DMS153 treated with DMSO at 0.1 percent for 48 hours (cell line): Measurements from ENCODE around the gene PSMD2.
"Not testable (repeated sequence)": the region's sequence is repeated elsewhere in the genome, so short reads cannot be mapped to it uniquely, and the experiment has no call there.

Experiments used
- DNase-seq: peaks from one replicate; lab custom pipeline; 2025; ENCODE audit not compliant: unreplicated experiment; lab: John Stamatoyannopoulos, UW

Gene PSMD2

GRCh38 chr3:184337981-184338380, 38.9 kb downstream of the PSMD2 start:
- no peak for DNase-seq

- DNase-seq: peak; percentile 91
These were observed 39.5 kb downstream of the PSMD2 start for GRCh38 chr3:184338511-184338945.

GRCh38 chr3:184339001-184339400, 40.0 kb downstream of the PSMD2 start:
- peak; percentile 44 for DNase-seq

DNA sequence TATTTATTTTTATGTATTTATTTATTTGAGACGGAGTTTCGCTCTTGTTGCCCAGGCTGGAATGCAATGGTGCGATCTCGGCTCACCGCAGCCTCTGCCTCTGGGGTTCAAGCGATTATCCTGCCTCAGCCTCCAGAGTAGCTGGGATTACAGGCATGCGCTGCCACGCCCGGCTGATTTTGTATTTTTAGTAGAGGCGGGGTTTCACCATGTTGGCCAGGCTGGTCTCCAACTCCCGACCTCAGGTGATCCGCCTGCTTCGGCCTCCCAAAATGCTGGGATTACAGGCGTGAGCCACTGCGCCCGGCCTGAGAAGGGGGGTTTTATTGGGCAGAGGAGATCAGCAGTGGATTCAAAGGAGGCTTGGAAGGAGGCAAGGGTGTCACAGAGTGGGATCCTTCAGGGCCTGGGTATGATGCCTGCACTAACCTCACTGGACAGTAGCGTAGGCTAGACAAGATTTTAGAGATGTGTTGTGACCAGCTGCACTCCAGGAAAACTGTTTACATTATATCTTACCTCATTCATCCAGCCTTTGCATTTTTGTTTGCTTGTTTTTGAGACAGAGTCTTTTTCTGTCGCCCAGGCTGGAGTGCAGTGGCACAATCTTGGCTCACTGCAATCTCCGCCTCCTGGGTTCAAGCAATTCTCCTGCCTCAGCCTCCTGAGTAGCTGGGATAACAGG, 40.6 kb downstream of the PSMD2 start:
- not testable (repeated sequence) for DNase-seq

DNA sequence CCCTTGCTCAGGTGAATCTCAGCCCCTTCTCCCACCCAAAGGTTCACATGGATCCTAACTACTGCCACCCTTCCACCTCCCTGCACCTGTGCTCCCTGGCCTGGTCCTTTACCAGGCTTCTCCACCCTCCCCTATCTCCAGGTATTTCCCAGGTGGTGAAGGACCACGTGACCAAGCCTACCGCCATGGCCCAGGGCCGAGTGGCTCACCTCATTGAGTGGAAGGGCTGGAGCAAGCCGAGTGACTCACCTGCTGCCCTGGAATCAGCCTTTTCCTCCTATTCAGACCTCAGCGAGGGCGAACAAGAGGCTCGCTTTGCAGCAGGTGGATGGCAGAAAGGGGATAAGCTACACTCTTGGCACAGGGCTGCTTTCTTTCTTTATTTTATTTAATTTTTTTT, 42.9 kb downstream of the PSMD2 start:
- DNase-seq: no peak

GRCh38 chr3:184343200-184343876, 44.3 kb downstream of the PSMD2 start:
- no peak for DNase-seq

DNA sequence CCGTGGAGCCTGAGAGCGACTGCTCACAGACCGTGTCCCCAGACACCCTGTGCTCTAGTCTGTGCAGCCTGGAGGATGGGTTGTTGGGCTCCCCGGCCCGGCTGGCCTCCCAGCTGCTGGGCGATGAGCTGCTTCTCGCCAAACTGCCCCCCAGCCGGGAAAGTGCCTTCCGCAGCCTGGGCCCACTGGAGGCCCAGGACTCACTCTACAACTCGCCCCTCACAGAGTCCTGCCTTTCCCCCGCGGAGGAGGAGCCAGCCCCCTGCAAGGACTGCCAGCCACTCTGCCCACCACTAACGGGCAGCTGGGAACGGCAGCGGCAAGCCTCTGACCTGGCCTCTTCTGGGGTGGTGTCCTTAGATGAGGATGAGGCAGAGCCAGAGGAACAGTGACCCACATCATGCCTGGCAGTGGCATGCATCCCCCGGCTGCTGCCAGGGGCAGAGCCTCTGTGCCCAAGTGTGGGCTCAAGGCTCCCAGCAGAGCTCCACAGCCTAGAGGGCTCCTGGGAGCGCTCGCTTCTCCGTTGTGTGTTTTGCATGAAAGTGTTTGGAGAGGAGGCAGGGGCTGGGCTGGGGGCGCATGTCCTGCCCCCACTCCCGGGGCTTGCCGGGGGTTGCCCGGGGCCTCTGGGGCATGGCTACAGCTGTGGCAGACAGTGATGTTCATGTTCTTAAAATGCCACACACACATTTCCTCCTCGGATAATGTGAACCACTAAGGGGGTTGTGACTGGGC, 45.7 kb downstream of the PSMD2 start:
- no peak for DNase-seq

DNA sequence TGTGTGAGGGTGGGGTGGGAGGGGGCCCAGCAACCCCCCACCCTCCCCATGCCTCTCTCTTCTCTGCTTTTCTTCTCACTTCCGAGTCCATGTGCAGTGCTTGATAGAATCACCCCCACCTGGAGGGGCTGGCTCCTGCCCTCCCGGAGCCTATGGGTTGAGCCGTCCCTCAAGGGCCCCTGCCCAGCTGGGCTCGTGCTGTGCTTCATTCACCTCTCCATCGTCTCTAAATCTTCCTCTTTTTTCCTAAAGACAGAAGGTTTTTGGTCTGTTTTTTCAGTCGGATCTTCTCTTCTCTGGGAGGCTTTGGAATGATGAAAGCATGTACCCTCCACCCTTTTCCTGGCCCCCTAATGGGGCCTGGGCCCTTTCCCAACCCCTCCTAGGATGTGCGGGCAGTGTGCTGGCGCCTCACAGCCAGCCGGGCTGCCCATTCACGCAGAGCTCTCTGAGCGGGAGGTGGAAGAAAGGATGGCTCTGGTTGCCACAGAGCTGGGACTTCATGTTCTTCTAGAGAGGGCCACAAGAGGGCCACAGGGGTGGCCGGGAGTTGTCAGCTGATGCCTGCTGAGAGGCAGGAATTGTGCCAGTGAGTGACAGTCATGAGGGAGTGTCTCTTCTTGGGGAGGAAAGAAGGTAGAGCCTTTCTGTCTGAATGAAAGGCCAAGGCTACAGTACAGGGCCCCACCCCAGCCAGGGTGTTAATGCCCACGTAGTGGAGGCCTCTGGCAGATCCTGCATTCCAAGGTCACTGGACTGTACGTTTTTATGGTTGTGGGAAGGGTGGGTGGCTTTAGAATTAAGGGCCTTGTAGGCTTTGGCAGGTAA, 46.5 kb downstream of the PSMD2 start:
- peak; percentile 34 for DNase-seq

DNA sequence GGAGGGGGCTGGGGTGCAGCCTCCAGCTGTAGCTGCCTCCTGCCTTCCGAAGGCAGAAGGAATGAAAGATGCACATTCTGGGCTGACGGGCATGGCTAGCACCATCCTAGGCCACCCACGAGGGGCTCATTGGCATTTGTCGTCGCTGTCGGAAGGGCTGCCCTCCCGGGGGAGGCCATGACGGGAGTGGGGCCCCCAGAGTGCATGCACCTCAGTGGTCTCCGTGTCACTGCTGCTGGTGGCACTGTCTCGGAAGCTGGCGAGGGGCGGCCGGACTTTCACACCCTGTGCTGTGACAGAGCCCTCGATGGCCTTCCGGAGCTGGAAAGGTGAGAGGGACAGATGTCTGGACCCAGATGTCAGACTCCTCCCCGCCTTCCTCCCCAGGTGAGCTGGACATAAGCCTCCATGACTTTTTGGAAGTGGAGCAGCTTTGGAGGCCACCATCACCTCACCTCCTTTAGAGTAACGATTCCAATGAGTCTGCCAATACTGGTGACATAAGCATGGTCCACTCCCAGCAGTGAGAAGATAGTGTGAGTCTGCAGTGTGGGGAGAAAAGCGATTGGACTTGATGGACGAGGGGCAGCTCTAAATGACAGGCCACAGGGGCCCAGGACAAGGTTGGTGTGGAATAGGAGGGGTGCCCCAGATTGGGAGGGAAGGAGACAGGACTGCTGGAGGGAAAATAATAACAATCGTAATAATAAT, 47.6 kb downstream of the PSMD2 start:
- DNase-seq: no peak

GRCh38 chr3:184347321-184348056, 48.4 kb downstream of the PSMD2 start:
- no peak for DNase-seq

DNA sequence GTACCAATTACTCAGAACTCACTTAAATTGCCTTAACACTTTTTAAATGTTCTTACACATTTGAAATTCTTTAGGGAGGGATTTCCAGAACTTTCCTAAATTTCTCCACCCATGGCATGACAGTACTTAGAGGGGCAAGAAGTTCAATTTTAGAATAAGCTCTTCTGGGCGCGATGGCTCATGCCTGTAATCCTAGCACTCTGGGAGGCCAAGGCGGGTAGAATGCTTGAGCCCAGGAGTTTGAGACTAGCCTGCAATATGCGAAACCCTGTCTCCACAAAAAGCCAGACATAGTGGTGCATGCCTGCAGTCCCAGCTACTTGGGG, 49.0 kb downstream of the PSMD2 start:
- no peak for DNase-seq

DNA sequence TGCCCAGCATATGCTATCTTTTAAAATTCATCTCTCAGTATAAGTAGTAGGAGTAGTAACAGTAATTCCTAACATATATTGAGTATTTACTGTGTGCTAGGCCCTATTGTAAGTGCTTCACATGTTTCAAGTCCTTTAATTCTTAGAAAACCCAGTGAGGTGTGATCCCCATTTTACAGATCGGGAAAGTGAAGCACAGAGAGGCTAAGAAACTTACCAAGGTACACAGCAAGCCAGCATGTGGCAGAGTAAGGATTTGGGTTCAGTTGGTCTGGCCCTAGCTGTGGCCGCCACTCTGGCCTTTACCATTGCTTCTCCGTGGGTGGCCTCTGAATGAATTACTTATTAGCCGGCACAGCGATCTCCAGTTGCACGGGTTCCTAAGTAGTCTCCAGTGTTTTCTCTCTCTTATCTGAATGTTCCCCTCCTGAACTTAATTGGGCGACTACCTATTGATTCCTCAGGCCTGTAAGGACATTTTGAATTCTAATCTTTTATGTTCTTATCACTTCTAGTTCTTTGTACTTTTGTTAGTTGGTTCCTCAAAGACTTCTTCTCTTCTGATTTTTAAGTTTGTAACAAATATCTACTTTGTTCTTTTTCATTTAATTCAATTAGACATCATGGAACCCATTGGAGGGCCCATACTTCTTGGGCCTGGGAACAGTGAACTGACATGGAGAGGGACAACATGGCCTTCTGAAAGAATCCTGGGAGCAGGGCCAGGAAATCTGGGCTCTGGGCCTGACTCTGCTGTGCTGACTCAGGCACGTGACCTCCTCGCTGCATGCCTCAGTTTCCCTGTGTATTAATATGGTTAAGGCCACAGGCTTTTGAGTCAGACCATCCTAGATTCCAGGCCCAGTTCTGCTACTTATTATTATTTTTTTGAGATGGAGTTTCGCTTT, 50.8 kb downstream of the PSMD2 start:
- DNase-seq: no peak

- no peak for DNase-seq
These were observed 51.6 kb downstream of the PSMD2 start for GRCh38 chr3:184350618-184351017.

GRCh38 chr3:184351511-184352148, 52.6 kb downstream of the PSMD2 start:
- no peak for DNase-seq

DNA sequence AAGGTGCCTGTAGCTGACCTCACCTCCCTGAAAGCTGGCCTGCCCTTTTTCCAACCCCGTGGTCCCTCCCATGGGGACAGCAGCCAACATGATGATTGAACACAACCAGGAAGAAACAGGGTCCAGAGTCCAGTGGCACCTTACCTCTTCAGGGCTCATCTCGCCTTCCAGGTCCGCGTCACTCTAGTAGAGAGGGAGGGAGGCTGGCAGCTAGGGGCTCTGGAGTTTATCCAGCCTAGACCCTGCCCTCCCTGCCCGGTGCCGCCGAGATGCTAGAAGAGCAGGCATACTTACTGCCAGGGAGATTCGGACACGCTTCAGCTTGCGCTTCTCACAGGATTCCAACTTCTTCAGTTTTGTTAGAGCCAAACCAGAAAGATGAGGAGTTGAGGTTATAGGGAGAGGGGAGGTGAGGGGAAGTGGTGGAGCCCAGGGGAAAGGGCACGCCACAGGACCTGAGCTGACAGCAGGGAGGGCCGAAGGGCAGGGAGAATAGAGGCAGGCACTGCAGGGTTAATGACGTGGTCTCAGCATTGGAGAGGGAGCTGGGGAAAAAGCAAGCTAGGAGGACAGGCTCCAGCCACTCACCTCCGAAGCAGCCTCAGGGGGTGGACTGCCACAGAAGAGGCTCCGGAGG, 53.2 kb downstream of the PSMD2 start:
- DNase-seq: no peak

DNA sequence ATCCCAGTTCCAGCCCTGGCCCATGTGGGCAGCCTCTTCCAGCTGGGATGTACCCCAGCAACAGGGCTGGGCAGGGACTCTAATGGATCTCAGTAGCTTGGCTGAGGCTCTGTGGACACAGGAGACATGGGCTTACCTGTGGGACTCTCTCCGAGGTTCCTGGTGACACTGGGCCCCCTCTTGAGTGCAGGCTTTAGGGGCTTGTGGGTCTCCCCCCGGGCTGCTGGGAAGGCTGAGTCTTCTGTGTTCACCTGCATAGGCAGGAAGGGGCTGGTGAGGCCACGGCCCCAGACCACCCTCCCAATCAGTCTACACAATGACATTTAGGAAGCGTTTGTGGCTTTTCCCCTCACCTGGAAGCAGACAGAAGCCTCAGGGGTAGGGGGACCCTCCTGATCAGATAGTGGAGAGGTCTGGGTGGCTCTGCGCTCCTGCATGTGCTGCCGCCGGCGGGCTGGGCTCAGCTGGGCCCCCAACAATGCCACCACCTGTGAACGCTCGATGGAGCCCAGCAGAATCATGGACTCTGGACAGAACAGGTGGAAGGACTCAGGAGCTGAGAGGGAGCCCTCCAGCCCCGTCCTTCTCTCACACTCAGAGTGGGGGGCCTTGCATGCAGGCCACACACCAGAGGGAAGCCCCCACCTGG, 54.0 kb downstream of the PSMD2 start:
- DNase-seq: no peak

- no peak for DNase-seq
These were observed 54.5 kb downstream of the PSMD2 start for GRCh38 chr3:184353546-184353941.
